ENCODE measurements around the gene ASCC3. TPM values are rescaled to one million over a fixed set of nuclear protein-coding genes. Genes with fewer than 3 reads are reported as not detected.

ASCC3 gene
- total RNA-seq: 137 and 160 TPM in 2 replicates

GRCh38 chr6:100880853-100881706 lies at the start of gene ASCC3:
ASCC3 (minus strand) TSS chr6:100881329; CDS start chr6:100867997, 13,332 bp downstream.

DNA sequence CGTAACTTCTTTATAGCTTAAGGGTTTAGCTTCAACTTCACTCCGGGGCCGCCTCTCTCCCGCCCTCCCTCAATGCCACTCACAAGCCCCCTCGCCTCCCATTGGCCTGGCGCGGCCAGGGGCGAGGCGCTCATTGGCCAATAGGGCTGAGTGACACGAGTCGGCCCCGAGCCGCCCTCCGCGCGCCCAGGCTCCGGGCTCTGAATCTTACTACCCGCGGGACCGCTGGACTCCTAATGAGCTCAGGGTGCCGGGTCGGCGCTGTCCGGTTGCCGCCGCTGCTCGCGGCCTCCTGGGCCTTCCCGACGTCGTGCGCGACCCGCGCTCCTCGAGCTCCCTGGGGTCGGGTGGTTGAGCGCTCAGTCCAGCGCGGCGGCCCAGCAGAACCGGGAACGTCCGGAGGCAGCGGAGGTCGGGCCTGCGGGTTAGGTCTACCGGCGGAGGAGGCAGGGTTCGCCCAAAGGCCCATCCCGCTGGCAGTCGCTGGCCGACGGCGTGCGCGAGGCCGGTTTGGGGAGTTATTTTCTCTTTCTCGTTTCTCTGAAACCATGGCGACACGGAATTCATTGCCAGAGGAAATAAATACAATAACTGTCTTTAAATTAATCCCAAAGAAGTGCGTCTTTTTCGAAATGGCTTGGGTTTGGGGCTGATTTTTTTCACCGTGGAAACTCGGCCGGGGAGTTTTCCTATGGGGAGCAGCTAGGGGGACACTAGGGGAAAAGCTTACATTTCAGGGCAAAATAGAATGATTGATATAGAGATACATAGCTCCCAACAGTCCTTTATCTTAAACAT lies 416.0 kb downstream of the ASCC3 start, which contains the start of gene SIM1:
SIM1 (minus strand) TSS at position 19 of the 798 bp plus-strand sequence. CDS start 1,453 bp downstream, outside the sequence.

Data from smooth muscle cell of the umbilical artery (primary cell).